Measurements from ENCODE around the gene SLC2A13. TPM values are rescaled to one million over a fixed set of nuclear protein-coding genes. Genes with fewer than 3 reads are reported as not detected.

Gene SLC2A13
- total and polyA plus RNA-seq, 2 donors (not counting 3 experiments of a cell fraction or from before 2014, with no cell fraction given) = 1.2 to 4.9 TPM

DNA sequence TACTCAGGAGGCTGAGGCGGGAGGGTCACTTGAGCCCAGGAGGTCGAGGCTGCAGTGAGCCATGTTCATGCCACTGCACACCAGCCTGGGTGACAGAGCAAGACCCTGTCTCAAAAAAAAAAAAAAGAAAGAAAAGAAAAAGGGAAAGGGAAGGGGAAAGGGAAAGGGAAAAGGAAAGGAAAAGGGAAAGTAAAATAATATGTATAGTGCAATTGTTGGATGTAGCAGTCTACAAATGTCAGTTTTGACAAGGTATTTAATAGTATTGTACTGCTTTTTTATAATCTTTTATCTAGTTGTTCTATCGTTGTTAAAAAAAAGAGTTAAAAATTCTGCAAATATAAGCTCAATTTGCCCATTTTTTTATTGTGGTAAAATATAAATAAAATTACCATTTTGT, 67.3 kb downstream of the SLC2A13 start:
- H3K9me3 ChIP-seq (replicated peaks; ENCODE audit: control insufficient read depth, insufficient read depth, low read length) = no peaks in the 10 kb centered on the region
- dilution Hi-C loops (cut with MboI; ENCODE audit: extremely low pct_ligation_motif_present, low sequenced_read_pairs) = no loop called here
- no peaks in the 10 kb centered on the region for H3K4me1 ChIP-seq (ENCODE audit: control insufficient read depth, extremely low read depth, insufficient read depth, low read length)
- TF ChIP-seq MYC (IDR thresholded peaks at IDR 0.05; ENCODE audit: low read depth, low read length) (no peak), FOS (IDR thresholded peaks at IDR 0.05; ENCODE audit: borderline replicate concordance, insufficient read depth, low read length) (no peak), JUN (IDR thresholded peaks at IDR 0.05; ENCODE audit: borderline replicate concordance, insufficient read depth, insufficient read length, low read depth) (no peak), GATA2 (IDR thresholded peaks at IDR 0.05; ENCODE audit: insufficient read depth, insufficient read length, low read depth, low read length) (no peak), POLR2A (IDR thresholded peaks at IDR 0.05; ENCODE audit: low read depth, low read length) (no peak), EZH2 (IDR thresholded peaks at IDR 0.05; ENCODE audit: borderline replicate concordance, low read depth, low read length, severe bottlenecking) (no peak), POLR2AphosphoS5 (IDR thresholded peaks at IDR 0.05; ENCODE audit: insufficient read depth, low read depth, low read length) (no peak)
- TF ChIP-seq, protein P1, sequence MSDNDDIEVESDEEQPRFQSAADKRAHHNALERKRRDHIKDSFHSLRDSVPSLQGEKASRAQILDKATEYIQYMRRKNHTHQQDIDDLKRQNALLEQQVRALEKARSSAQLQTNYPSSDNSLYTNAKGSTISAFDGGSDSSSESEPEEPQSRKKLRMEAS (IDR thresholded peaks at IDR 0.05; ENCODE audit: insufficient read depth, insufficient read length) = no peak
- TF ChIP-seq, protein P2, sequence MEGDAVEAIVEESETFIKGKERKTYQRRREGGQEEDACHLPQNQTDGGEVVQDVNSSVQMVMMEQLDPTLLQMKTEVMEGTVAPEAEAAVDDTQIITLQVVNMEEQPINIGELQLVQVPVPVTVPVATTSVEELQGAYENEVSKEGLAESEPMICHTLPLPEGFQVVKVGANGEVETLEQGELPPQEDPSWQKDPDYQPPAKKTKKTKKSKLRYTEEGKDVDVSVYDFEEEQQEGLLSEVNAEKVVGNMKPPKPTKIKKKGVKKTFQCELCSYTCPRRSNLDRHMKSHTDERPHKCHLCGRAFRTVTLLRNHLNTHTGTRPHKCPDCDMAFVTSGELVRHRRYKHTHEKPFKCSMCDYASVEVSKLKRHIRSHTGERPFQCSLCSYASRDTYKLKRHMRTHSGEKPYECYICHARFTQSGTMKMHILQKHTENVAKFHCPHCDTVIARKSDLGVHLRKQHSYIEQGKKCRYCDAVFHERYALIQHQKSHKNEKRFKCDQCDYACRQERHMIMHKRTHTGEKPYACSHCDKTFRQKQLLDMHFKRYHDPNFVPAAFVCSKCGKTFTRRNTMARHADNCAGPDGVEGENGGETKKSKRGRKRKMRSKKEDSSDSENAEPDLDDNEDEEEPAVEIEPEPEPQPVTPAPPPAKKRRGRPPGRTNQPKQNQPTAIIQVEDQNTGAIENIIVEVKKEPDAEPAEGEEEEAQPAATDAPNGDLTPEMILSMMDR (IDR thresholded peaks at IDR 0.05; ENCODE audit: extremely low read depth in 1 of 2, insufficient read depth in 1 of 2, low read depth in 1 of 2, low read length in 2 of 2) = no peak
- POLR2A ChIA-PET = no interaction called here
- intact Hi-C loops (cut with micrococcal nuclease) = no loop called here
- no peaks in the 10 kb centered on the region for H3K36me3 ChIP-seq (ENCODE audit: control insufficient read depth in 2 of 2, extremely low read depth in 1 of 2, insufficient read depth in 2 of 2, low read length in 2 of 2)
- DNase-seq (ENCODE audit: low read depth, low spot score) (no peak), FAIRE-seq (no peak)
- no peak overlapping the region for H3K4me3 ChIP-seq (replicated peaks in 1 of 3; ENCODE audit: insufficient read depth in 1 of 3, low read depth in 1 of 3, low read length in 3 of 3)
- H3K9me1 ChIP-seq (replicated peaks; ENCODE audit: control insufficient read depth, extremely low read depth, insufficient read depth, low read length) = no peaks in the 10 kb centered on the region
- H3K79me2 ChIP-seq (ENCODE audit: control insufficient read depth, insufficient read depth, low read length) = no peaks in the 10 kb centered on the region
- CTCF ChIA-PET = interaction anchor here (1.1 to 1.4 kb wide), 3 partner anchors 13 to 28 kb away, joined by 3 to 5 read pairs (median 4); no protein-coding TSS in a partner anchor
- H4K20me1 ChIP-seq (replicated peaks; ENCODE audit: control insufficient read depth, extremely low read depth, insufficient read depth, low read length) = no peaks in the 10 kb centered on the region
- no TSS peak for BruUV-seq (replicated peaks)
- no peak overlapping the region for H3K9ac ChIP-seq (replicated peaks; ENCODE audit: extremely low read depth, insufficient read depth, low read length)
- no peaks in the 10 kb centered on the region for H3K27me3 ChIP-seq (ENCODE audit: control insufficient read depth in 2 of 2, insufficient read depth in 2 of 2, low read length in 2 of 2)
- H3K27ac ChIP-seq (ENCODE audit: insufficient read depth, low read depth, low read length) = no peak overlapping the region
- H2AFZ ChIP-seq (ENCODE audit: low read depth, low read length) = no peak overlapping the region
- H3K4me2 ChIP-seq (ENCODE audit: insufficient read depth, low read length) = no peak overlapping the region
